MM.1S (cell line): Measurements from ENCODE around the gene CAPN15.

Source experiments
- DNase-seq: peaks from one replicate; pipeline ENCODE4 v3.0.0-alpha.2; 2015
- H2AFZ ChIP-seq: fragments of 300-600 bp; sonication (generic); 2 replicates; pipeline ENCODE4 v1.6.0; 2016; ENCODE audit warnings: antibody characterized with exemption, low read length
- H3F3A ChIP-seq: fragments of 300-600 bp; sonication (generic); 2 replicates; pipeline ENCODE4 v1.6.1; 2016; ENCODE audit warnings: mild to moderate bottlenecking, antibody characterized with exemption, low read length, moderate library complexity, mixed read lengths; ENCODE audit not compliant: insufficient read depth
- H3K27ac ChIP-seq: fragments of 300-600 bp; sonication (generic); 2 replicates; pipeline ENCODE4 v1.5.1; 2016; ENCODE audit warnings: mild to moderate bottlenecking, low read length
- H3K27me3 ChIP-seq: fragments of 300-600 bp; sonication (generic); replicated peaks from 2 replicates; pipeline ENCODE4 v1.6.0; 2016; ENCODE audit warnings: low read length; ENCODE audit not compliant: insufficient read depth
- H3K36me3 ChIP-seq: fragments of 300-600 bp; sonication (generic); replicated peaks from 2 replicates; pipeline ENCODE4 v1.6.1; 2016; ENCODE audit warnings: mild to moderate bottlenecking, low read length, mixed read lengths; ENCODE audit not compliant: insufficient read depth
- H3K4me1 ChIP-seq: fragments of 300-600 bp; sonication (generic); 2 replicates; pipeline ENCODE4 v1.6.1; 2016; ENCODE audit warnings: low read length, mixed read lengths
- H3K4me2 ChIP-seq: fragments of 300-600 bp; sonication (generic); 2 replicates; pipeline ENCODE4 v1.6.0; 2016; ENCODE audit warnings: low read depth, low read length
- H3K4me3 ChIP-seq: fragments of 300-600 bp; sonication (generic); 2 replicates; pipeline ENCODE4 v1.5.1; 2016; ENCODE audit warnings: low read length, mixed read lengths
- H3K79me2 ChIP-seq: fragments of 300-600 bp; sonication (generic); 2 replicates; pipeline ENCODE4 v1.6.1; 2016; ENCODE audit warnings: mixed run types, low read length, mixed read lengths
- H3K9ac ChIP-seq: fragments of 300-600 bp; sonication (generic); 2 replicates; pipeline ENCODE4 v1.6.1; 2016; ENCODE audit warnings: low read length, mixed read lengths
- H3K9me2 ChIP-seq: fragments of 300-600 bp; sonication (generic); replicated peaks from 2 replicates; pipeline ENCODE4 v1.6.1; 2016; ENCODE audit warnings: mild to moderate bottlenecking, low read length, mixed read lengths; ENCODE audit not compliant: insufficient read depth
- H3K9me3 ChIP-seq: fragments of 300-600 bp; sonication (generic); replicated peaks from 2 replicates; pipeline ENCODE4 v1.6.1; 2016; ENCODE audit warnings: mild to moderate bottlenecking, low read length, mixed read lengths; ENCODE audit not compliant: insufficient read depth
- H4K20me1 ChIP-seq: fragments of 300-600 bp; sonication (generic); 2 replicates; pipeline ENCODE4 v1.6.1; 2016; ENCODE audit warnings: mild to moderate bottlenecking, low read length, moderate library complexity, mixed read lengths; ENCODE audit not compliant: insufficient read depth
- CTCF ChIP-seq: fragments of 300-600 bp; sonication (generic); IDR thresholded peaks from 2 replicates; pipeline ENCODE4 v1.5.1; 2016; ENCODE audit warnings: antibody characterized with exemption, low read length, mixed read lengths
- EZH2 ChIP-seq: fragments of 300-600 bp; sonication (generic); optimal IDR thresholded peaks from 2 replicates; pipeline ENCODE3; 2017; ENCODE audit warnings: low read depth, mild to moderate bottlenecking, antibody characterized with exemption, low read length, mixed read lengths
- EZH2phosphoT487 ChIP-seq: fragments of 300-600 bp; sonication (generic); IDR thresholded peaks from 2 replicates; pipeline ENCODE4 v1.6.1; 2018; ENCODE audit warnings: antibody characterized with exemption, low read length

Gene CAPN15

GRCh38 chr16:483341-484075 is 44.0 kb upstream of the CAPN15 start:
- Histone ChIP-seq H2AFZ (no peak overlapping the region), H3K9me3 (no peaks in the 10 kb centered on the region), H3K4me1 (no peaks in the 10 kb centered on the region), H3K36me3 (no peaks in the 10 kb centered on the region), H3K9ac (no peak overlapping the region), H4K20me1 (no peaks in the 10 kb centered on the region), H3K27me3 (no peaks in the 10 kb centered on the region), H3K4me3 (no peak overlapping the region), H3F3A (no peaks in the 10 kb centered on the region), H3K79me2 (no peaks in the 10 kb centered on the region), H3K9me2 (no peaks in the 10 kb centered on the region), H3K27ac (no peak overlapping the region), H3K4me2 (no peak overlapping the region)
- DNase-seq = no peak
- TF ChIP-seq EZH2 (no peak), EZH2phosphoT487 (no peak), CTCF (no peak)

- Histone ChIP-seq H3F3A (no peaks in the 10 kb centered on the region), H3K4me1 (no peaks in the 10 kb centered on the region), H2AFZ (no peak overlapping the region), H3K27ac (no peak overlapping the region), H3K9ac (no peak overlapping the region), H3K79me2 (no peaks in the 10 kb centered on the region), H3K9me3 (no peaks in the 10 kb centered on the region), H3K27me3 (no peaks in the 10 kb centered on the region), H4K20me1 (no peaks in the 10 kb centered on the region), H3K36me3 (no peaks in the 10 kb centered on the region), H3K4me3 (no peak overlapping the region), H3K4me2 (no peak overlapping the region), H3K9me2 (no peaks in the 10 kb centered on the region)
- TF ChIP-seq EZH2phosphoT487 = no peak
- no peak for TF ChIP-seq CTCF
- no peak for TF ChIP-seq EZH2
- no peak for DNase-seq
Measured at GRCh38 chr16:489606-490005, 37.9 kb upstream of the CAPN15 start.

- H3K27ac ChIP-seq = no peak overlapping the region
- no peak overlapping the region for H3K4me2 ChIP-seq
- H3K9me2 ChIP-seq = no peaks in the 10 kb centered on the region
- no peaks in the 10 kb centered on the region for H3K9me3 ChIP-seq
- H3F3A ChIP-seq = no peaks in the 10 kb centered on the region
- H2AFZ ChIP-seq = no peak overlapping the region
- H4K20me1 ChIP-seq = no peaks in the 10 kb centered on the region
- TF ChIP-seq EZH2 (no peak), EZH2phosphoT487 (no peak)
- no peak overlapping the region for H3K4me3 ChIP-seq
- H3K36me3 ChIP-seq = no peaks in the 10 kb centered on the region
- H3K4me1 ChIP-seq = no peaks in the 10 kb centered on the region
- H3K9ac ChIP-seq = no peak overlapping the region
- no peak for DNase-seq
- H3K79me2 ChIP-seq = no peaks in the 10 kb centered on the region
- no peaks in the 10 kb centered on the region for H3K27me3 ChIP-seq
Measured at GRCh38 chr16:490768-491167, 36.7 kb upstream of the CAPN15 start.

- no peaks in the 10 kb centered on the region for H3K9me3 ChIP-seq
- no peaks in the 10 kb centered on the region for H3F3A ChIP-seq
- H3K36me3 ChIP-seq = no peaks in the 10 kb centered on the region
- no peaks in the 10 kb centered on the region for H3K79me2 ChIP-seq
- H3K27ac ChIP-seq = no peak overlapping the region
- DNase-seq = no peak
- no peak overlapping the region for H3K9ac ChIP-seq
- no peaks in the 10 kb centered on the region for H3K27me3 ChIP-seq
- TF ChIP-seq CTCF (no peak), EZH2 (no peak), EZH2phosphoT487 (no peak)
- H2AFZ ChIP-seq = no peak overlapping the region
- H3K4me1 ChIP-seq = no peaks in the 10 kb centered on the region
- no peaks in the 10 kb centered on the region for H4K20me1 ChIP-seq
- no peak overlapping the region for H3K4me2 ChIP-seq
- H3K4me3 ChIP-seq = no peak overlapping the region
- no peaks in the 10 kb centered on the region for H3K9me2 ChIP-seq
Measured at GRCh38 chr16:491220-491919, 36.1 kb upstream of the CAPN15 start.
